Adrenal gland (tissue), 12 donors: ENCODE data around the gene PIGQ. TPM values are rescaled to one million over a fixed set of nuclear protein-coding genes. Genes with fewer than 3 reads are reported as not detected.
"Not testable (repeated sequence)": the region's sequence is repeated elsewhere in the genome, so short reads cannot be mapped to it uniquely, and the experiment has no call there.

Experiments used
- DNase-seq, 7 donors: peaks; one replicate each; pipeline ENCODE4 v3.0.0-alpha.2; 2019 to 2020
- H3K27ac ChIP-seq, 5 donors: fragments of 200-600 bp; sonication (generic) in 4 of 5; 1 replicate in 3 of 5; 2 replicates in 2 of 5; pipeline versions ENCODE4 v1.5.1 to v1.8.0; 2016 to 2020; ENCODE audit warnings: mild to moderate bottlenecking in 1 of 5
- H3K27me3 ChIP-seq: fragments of 200-600 bp; 2 replicates; pipeline ENCODE4 v1.8.0; 2021
- H3K36me3 ChIP-seq, 2 donors: fragments of 200-600 bp; replicated peaks in 1 of 2; 1 replicate in 1 of 2; 2 replicates in 1 of 2; pipeline versions ENCODE4 v1.5.1 to v1.8.0; 2018 to 2022
- H3K4me1 ChIP-seq, 2 donors: fragments of 200-600 bp; replicated peaks in 1 of 2; 1 replicate in 1 of 2; 2 replicates in 1 of 2; pipeline versions ENCODE4 v1.5.1 to v1.8.0; 2018 to 2021
- H3K4me3 ChIP-seq, 4 donors: fragments of 200-600 bp; sonication (generic) in 3 of 4; one replicate each; pipeline ENCODE4 v1.5.1; 2016 to 2018
- H3K9me3 ChIP-seq, 3 donors: fragments of 200-600 bp; sonication (generic) in 1 of 3; replicated peaks in 1 of 3; 1 replicate in 2 of 3; 2 replicates in 1 of 3; pipeline versions ENCODE4 v1.5.1 to v1.8.0; 2016 to 2021
- POLR2A ChIP-seq, 2 donors: fragments of 450-650 bp; IDR thresholded peaks; one replicate each; pipeline ENCODE4 v1.6.1; 2017; ENCODE audit warnings: antibody characterized with exemption in 2 of 2, mild to moderate bottlenecking in 2 of 2, moderate library complexity in 1 of 2
- WGBS, 4 donors: extraction: QIAGEN DNeasy Blood & Tissue Kit in 2 of 4; methylation state at CpG; one replicate each; pipeline versions ENCODE4 v1.1.5 to v1.1.7; 2013 to 2017; 5-methylcytosine and 5-hydroxymethylcytosine counted together
- intact Hi-C, 2 donors: fragments of 100-400 bp; cut with DNase I; formaldehyde crosslinking; loops; one replicate each; pipeline versions ENCODE4 v1.14.1 to v1.15.0; 2022 to 2023
- polyA plus RNA-seq, 3 donors: library from polyadenylated mRNA; stranded (reverse); fragments of 200-250 nt in 2 of 3; fragments of 350-450 nt in 1 of 3; fragmentation: Illumina TruSeq in 1 of 3; extraction: RNeasy Lipid Tissue Mini Kit (QIAGEN cat#74804) in 1 of 3; gene quantifications; one replicate each; pipeline ENCODE4 v1.2.3, GENCODE V29; 2013 to 2014
- total RNA-seq, 9 donors: library from RNA; depleted of rRNA in 4 of 9; stranded (reverse); fragments of >200 nt in 4 of 9; fragments of 120-200 nt in 1 of 9; fragmentation: NEBNext Ultra II Directional in 1 of 9; extraction: Animal tissue kit (Norgen Biotek cat#: 25700) in 1 of 9; gene quantifications; one replicate each; pipeline versions ENCODE4 v1.1.0 to v1.2.4, GENCODE V29; 2013 to 2023
- TF ChIP-seq, protein P1 (sequence below), 6 experiments: fragments of 450-650 bp in 4 of 6; fragments of 200-600 bp in 2 of 6; sonication (generic) in 1 of 6; IDR thresholded peaks; 1 replicate in 5 of 6; 2 replicates in 1 of 6; pipeline versions ENCODE4 v1.5.1 to v1.8.0; 2016 to 2021; ENCODE audit warnings: antibody characterized with exemption in 6 of 6, mild to moderate bottlenecking in 2 of 6, moderate library complexity in 1 of 6
- donor health status: healthy with polysubstance abuse.
- donor health status: Bipolar disorder and iron deficiency.
- donor health status: DM: yes; HTN: yes; CAD: no.
- donor health status: DM: no; HTN: no; CAD: no.
- donor health status: DM: no; HTN: no; CAD: no.
- donor health status: DM: yes; HTN: yes; CAD: no.

The PIGQ gene
- total and polyA plus RNA-seq, 12 donors = 12.7 to 317 (median 81.0) TPM

DNA sequence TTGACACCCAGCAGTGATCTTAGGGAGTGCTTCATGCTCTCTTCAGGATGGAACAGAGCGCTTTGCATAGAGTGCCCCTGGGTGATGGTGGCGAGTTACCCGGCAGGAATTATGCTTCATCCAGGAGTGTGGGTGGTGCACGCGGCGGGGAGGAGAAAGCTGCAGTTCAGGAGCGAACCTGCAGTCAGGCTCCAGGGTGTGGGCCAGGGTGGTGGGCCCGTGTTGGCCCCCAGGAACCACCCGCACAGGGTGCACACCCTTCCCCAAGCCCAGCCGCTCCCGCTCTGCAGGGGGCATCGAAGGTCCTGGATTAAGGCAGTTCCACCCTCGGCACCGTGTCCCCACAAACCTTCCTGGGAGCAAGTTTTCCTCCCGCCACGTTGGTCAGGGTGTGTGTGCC, 24.0 kb downstream of the PIGQ start:
- TF ChIP-seq, protein P1, sequence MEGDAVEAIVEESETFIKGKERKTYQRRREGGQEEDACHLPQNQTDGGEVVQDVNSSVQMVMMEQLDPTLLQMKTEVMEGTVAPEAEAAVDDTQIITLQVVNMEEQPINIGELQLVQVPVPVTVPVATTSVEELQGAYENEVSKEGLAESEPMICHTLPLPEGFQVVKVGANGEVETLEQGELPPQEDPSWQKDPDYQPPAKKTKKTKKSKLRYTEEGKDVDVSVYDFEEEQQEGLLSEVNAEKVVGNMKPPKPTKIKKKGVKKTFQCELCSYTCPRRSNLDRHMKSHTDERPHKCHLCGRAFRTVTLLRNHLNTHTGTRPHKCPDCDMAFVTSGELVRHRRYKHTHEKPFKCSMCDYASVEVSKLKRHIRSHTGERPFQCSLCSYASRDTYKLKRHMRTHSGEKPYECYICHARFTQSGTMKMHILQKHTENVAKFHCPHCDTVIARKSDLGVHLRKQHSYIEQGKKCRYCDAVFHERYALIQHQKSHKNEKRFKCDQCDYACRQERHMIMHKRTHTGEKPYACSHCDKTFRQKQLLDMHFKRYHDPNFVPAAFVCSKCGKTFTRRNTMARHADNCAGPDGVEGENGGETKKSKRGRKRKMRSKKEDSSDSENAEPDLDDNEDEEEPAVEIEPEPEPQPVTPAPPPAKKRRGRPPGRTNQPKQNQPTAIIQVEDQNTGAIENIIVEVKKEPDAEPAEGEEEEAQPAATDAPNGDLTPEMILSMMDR (IDR thresholded peaks at IDR 0.05) = no peak
- no peak for TF ChIP-seq POLR2A (IDR thresholded peaks at IDR 0.05)
- 83 to 91% (median 90%) methylated on average over 6 to 16 of the region's 16 CpGs for WGBS, 4 donors
- Histone ChIP-seq H3K36me3 (no peaks in the 10 kb centered on the region), H3K9me3 (no peaks in the 10 kb centered on the region), H3K4me1 (peaks cover 17 to 20% of the 10 kb centered on the region in 2 donors), H3K27ac (no peak overlapping the region), H3K27me3 (no peaks in the 10 kb centered on the region), H3K4me3 (no peak overlapping the region)
- intact Hi-C loops = no loop called here
- no peak for DNase-seq

DNA sequence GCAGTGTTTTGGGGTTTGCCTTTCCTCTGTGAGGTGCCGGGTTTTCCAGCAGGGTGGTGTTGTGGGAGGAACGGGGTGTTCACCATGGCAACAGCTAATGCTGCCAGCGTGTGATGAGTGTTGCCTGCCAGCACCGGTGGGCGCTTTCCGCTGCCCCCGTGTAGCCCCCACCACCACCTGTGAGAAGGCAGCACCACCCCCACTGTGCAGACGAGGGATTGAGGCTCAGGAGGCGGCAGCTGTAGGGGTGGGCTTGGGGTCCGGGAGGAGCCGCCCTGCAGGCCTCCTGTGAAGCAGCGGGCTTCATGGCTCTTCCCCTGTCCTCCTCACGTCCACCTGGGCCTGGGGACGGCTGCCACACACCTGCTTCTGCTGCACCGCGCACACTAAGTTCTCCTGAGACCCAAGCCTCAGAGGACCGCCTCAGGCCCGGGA, 25.3 kb downstream of the PIGQ start:
- Histone ChIP-seq H3K9me3 (no peaks in the 10 kb centered on the region), H3K27me3 (no peaks in the 10 kb centered on the region), H3K27ac (no peak overlapping the region), H3K36me3 (peaks cover 0 to 1% of the 10 kb centered on the region in 2 donors), H3K4me1 (peaks cover 17 to 20% of the 10 kb centered on the region in 2 donors), H3K4me3 (no peak overlapping the region)
- TF ChIP-seq, protein P1 (IDR thresholded peaks at IDR 0.05) = no peak
- TF ChIP-seq POLR2A (IDR thresholded peaks at IDR 0.05) = no peak
- WGBS, 4 donors = 87 to 93% (median 91%) methylated on average over 6 to 18 of the region's 18 CpGs
- intact Hi-C loops = no loop called here
- no peak for DNase-seq

DNA sequence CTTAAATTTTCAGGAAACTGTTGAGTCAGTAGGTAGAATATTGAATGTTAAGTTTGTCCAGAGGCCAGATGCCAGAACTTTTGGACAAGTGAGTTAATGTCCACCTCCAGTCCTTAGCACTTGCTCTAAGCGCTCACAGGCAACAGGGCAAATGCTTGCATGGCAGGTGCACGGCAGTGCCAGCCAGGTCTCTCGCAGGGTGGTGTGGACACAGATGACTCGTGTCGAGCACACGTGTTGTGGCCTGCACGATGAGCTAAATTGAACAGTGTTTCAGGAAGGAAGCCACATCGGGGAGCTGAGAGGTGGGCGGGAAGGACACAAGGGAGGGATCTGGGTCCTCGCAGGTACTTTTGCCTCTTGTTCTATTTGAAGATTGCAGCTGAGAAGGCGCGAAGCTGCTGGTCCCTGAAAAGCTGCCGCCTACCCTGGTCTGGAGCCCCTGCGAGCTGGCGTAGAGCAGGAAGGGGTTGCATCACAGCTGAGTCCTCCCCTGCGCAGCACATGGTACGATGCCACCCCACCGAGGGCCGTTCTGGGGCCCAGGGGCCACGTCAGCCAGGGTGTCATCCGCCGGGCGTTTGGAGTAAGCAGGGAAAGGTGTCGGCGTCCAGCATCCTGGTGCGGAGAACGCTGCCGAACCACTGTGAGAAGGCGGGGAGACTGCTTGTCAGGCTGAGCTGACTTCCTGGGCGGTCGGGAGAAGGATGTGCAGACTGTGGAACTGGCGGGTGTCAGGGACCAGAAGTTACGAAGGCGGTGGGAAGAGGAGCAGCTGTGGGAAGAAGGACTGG, 26.4 kb downstream of the PIGQ start:
- Histone ChIP-seq H3K27me3 (no peaks in the 10 kb centered on the region), H3K36me3 (peaks cover 0 to 3% of the 10 kb centered on the region in 2 donors), H3K4me3 (no peak overlapping the region), H3K9me3 (no peaks in the 10 kb centered on the region), H3K4me1 (peaks cover 9 to 18% of the 10 kb centered on the region in 2 donors), H3K27ac (no peak overlapping the region)
- 86 to 92% (median 89%) methylated on average over 24 to 34 of the region's 34 CpGs for WGBS, 4 donors
- TF ChIP-seq, protein P1 (IDR thresholded peaks at IDR 0.05) = no peak
- no peak for TF ChIP-seq POLR2A (IDR thresholded peaks at IDR 0.05)
- intact Hi-C loops = no loop called here
- DNase-seq = no peak

DNA sequence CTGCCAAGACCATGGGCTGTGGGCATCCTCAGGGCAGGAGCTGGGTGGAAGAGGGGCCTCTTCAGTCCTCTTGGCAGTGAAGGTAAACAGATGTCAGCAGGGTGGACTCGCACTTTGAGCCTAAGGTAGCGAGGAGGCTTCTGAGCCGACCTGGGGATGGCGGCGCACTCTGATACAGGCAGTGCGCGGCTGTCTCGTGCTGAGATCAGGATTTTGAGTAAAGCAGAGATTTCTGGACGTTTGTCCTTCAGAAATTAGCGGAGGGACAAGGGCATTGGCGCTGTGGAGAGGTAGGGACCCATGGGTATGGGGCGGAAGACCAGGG, 26.9 kb downstream of the PIGQ start:
- no peaks in the 10 kb centered on the region for H3K27me3 ChIP-seq
- no peak for TF ChIP-seq POLR2A (IDR thresholded peaks at IDR 0.05)
- TF ChIP-seq, protein P1 (IDR thresholded peaks at IDR 0.05) = no peak
- H3K36me3 ChIP-seq = peaks cover 0 to 3% of the 10 kb centered on the region in 2 donors
- WGBS, 4 donors = 90 to 95% (median 94%) methylated on average over 11 to 12 of the region's 12 CpGs
- peaks cover 7 to 15% of the 10 kb centered on the region in 2 donors for H3K4me1 ChIP-seq
- no peaks in the 10 kb centered on the region for H3K9me3 ChIP-seq
- no peak overlapping the region for H3K27ac ChIP-seq
- no peak overlapping the region for H3K4me3 ChIP-seq
- no peak for DNase-seq
- intact Hi-C loops = no loop called here

DNA sequence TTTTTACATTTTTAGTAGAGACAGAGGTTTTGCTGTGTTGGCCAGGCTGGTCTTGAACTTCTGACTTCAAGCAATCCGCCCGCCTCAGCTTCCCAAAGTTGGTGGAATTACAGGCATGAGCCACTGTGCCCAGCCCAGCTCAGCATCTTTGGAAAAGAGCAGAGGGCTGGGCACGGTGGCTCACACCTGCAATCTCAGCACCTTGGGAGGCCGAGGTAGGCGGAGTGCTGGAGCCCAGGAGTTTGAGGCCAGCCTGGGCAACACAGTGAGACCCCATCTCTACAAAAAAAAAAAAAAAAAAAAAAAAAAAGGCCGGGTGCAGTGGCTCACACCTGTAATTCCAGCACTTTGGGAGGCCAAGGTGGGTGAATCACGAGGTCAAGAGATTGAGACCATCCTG, 27.9 kb downstream of the PIGQ start:
- H3K4me1 ChIP-seq, H3K36me3 ChIP-seq, H3K27ac ChIP-seq, intact Hi-C loops, H3K27me3 ChIP-seq, H3K9me3 ChIP-seq, H3K4me3 ChIP-seq, DNase-seq: not testable (repeated sequence)
- WGBS, 4 donors = 95 to 98% (median 97%) methylated on average over 2 to 7 of the region's 7 CpGs
